Loucy (cell line): ENCODE measurements around the gene CYP4F8.

Experiments used
- EZH2phosphoT487 ChIP-seq: fragments of 200-600 bp; IDR thresholded peaks from 2 replicates; pipeline ENCODE4 v1.6.1; 2018; ENCODE audit warnings: antibody characterized with exemption, mild to moderate bottlenecking, moderate library complexity, borderline replicate concordance
- TF ChIP-seq, protein P1 (sequence below): fragments of 200-600 bp; sonication (generic); conservative IDR thresholded peaks from 2 replicates; pipeline ENCODE4 v1.5.1; 2014; ENCODE audit warnings: mild to moderate bottlenecking, antibody characterized with exemption, low read length

DNA sequence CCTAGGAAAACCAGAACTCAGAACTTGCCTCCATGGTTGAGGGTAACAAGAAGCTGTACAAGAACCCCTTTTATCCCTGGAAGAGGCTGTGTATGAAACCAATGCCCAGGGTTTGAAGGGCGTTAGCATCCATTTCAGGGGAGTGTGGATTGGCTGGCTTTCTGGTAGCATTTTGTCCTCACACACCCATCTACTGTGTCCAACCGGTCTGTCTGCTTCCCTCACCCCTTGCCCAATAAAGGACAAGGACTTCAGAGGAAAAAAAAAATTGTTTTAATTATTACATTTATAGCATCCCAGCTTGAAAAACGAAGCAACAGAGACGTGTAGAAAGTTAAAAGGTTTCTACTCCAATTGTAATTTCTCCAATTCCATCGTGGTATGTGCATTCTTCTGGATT is 2.7 kb upstream of the CYP4F8 start:
- TF ChIP-seq, protein P1, sequence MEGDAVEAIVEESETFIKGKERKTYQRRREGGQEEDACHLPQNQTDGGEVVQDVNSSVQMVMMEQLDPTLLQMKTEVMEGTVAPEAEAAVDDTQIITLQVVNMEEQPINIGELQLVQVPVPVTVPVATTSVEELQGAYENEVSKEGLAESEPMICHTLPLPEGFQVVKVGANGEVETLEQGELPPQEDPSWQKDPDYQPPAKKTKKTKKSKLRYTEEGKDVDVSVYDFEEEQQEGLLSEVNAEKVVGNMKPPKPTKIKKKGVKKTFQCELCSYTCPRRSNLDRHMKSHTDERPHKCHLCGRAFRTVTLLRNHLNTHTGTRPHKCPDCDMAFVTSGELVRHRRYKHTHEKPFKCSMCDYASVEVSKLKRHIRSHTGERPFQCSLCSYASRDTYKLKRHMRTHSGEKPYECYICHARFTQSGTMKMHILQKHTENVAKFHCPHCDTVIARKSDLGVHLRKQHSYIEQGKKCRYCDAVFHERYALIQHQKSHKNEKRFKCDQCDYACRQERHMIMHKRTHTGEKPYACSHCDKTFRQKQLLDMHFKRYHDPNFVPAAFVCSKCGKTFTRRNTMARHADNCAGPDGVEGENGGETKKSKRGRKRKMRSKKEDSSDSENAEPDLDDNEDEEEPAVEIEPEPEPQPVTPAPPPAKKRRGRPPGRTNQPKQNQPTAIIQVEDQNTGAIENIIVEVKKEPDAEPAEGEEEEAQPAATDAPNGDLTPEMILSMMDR: no peak
- TF ChIP-seq EZH2phosphoT487: no peak
